Upper lobe of left lung (tissue), 6 donors: Measurements from ENCODE around the gene CDK10. TPM values are rescaled to one million over a fixed set of nuclear protein-coding genes. Genes with fewer than 3 reads are reported as not detected.
A peak's percentile ranks its signal among the peaks of the same experiment; 100 is the strongest.

Experiments used
- ATAC-seq, 2 donors: fragments of 200-7000 bp; cut with Tn5 transposase; one replicate each; pipeline ENCODE4 v1.9.1; 2022; ENCODE audit warnings: mild to moderate bottlenecking in 2 of 2, moderate library complexity in 2 of 2; ENCODE audit not compliant: low FRiP score in 2 of 2
- DNase-seq, 2 donors: peaks; one replicate each; pipeline ENCODE4 v3.0.0-alpha.2; 2019 to 2020
- H3K27ac ChIP-seq, 4 donors: fragments of 200-600 bp; sonication (generic); one replicate each; pipeline ENCODE4 v1.5.1; 2016 to 2019
- H3K27me3 ChIP-seq, 4 donors: fragments of 200-600 bp; sonication (generic); one replicate each; pipeline ENCODE4 v1.5.1; 2017 to 2019
- H3K36me3 ChIP-seq, 4 donors: fragments of 200-600 bp; sonication (generic); one replicate each; pipeline ENCODE4 v1.5.1; 2016 to 2019
- H3K4me1 ChIP-seq, 4 donors: fragments of 200-600 bp; sonication (generic); one replicate each; pipeline ENCODE4 v1.5.1; 2018 to 2019
- H3K4me3 ChIP-seq, 4 donors: fragments of 200-600 bp; sonication (generic); one replicate each; pipeline ENCODE4 v1.5.1; 2017 to 2019; ENCODE audit warnings: mild to moderate bottlenecking in 2 of 4, moderate library complexity in 1 of 4
- H3K9me3 ChIP-seq, 4 donors: fragments of 200-600 bp; sonication (generic); one replicate each; pipeline ENCODE4 v1.5.1; 2018 to 2019
- CTCF ChIP-seq, 6 experiments: fragments of 450-650 bp in 4 of 6; fragments of 200-600 bp in 2 of 6; sonication (generic) in 2 of 6; IDR thresholded peaks; one replicate each; pipeline ENCODE4 v1.5.1; 2016 to 2019; ENCODE audit warnings: antibody characterized with exemption in 6 of 6
- EP300 ChIP-seq, 4 donors: sonication (generic); formaldehyde crosslinking; IDR thresholded peaks; one replicate each; pipeline ENCODE4 v1.5.1; 2017; ENCODE audit warnings: antibody characterized with exemption in 4 of 4, control low read depth in 2 of 4
- POLR2A ChIP-seq, 4 donors: fragments of 450-650 bp; IDR thresholded peaks; one replicate each; pipeline ENCODE4 v1.5.1; 2016 to 2017; ENCODE audit warnings: antibody characterized with exemption in 4 of 4, mild to moderate bottlenecking in 2 of 4
- POLR2AphosphoS5 ChIP-seq, 2 donors: sonication (generic); formaldehyde crosslinking; IDR thresholded peaks; one replicate each; pipeline ENCODE4 v1.5.1; 2017; ENCODE audit warnings: antibody characterized with exemption in 2 of 2
- WGBS, 2 donors: methylation state at CpG; one replicate each; pipeline ENCODE4 v1.1.5; 2017 to 2018; 5-methylcytosine and 5-hydroxymethylcytosine counted together
- total RNA-seq, 6 donors: library from RNA; depleted of rRNA in 4 of 6; stranded (reverse); fragments of >200 nt in 4 of 6; gene quantifications; one replicate each; pipeline versions ENCODE4 v1.1.0 to v1.2.1, GENCODE V29; 2016 to 2021
- donor health status: DM: no; HTN: no; CAD: no; lungs with moderate emphysema.
- donor health status: DM: no; HTN: yes; CAD: no; lungs with severe emphysema.

The CDK10 gene
- total RNA-seq, 6 donors from 2014 or later, result 38.4 to 197 (median 85.3) TPM

GRCh38 chr16:89741342-89742014, 55.0 kb downstream of the CDK10 start:
- Histone ChIP-seq H3K27ac (peak overlapping the region in 1 of 4 donors; percentile 27), H3K9me3 (no peaks in the 10 kb centered on the region), H3K4me3 (no peak overlapping the region), H3K27me3 (no peaks in the 10 kb centered on the region), H3K36me3 (peaks cover 26 to 61% (median 53%) of the 10 kb centered on the region in 4 donors), H3K4me1 (no peaks in the 10 kb centered on the region)
- peak in 1 of 2 donors; percentile 8 for ATAC-seq
- 86 to 89% methylated on average over 7 to 11 of the region's 11 CpGs for WGBS, 2 donors
- TF ChIP-seq CTCF (IDR thresholded peaks at IDR 0.05), result no peak
- no peak for TF ChIP-seq POLR2AphosphoS5 (IDR thresholded peaks at IDR 0.05)
- TF ChIP-seq POLR2A (IDR thresholded peaks at IDR 0.05), result no peak
- TF ChIP-seq EP300 (IDR thresholded peaks at IDR 0.05), result no peak
- DNase-seq, result no peak

GRCh38 chr16:89742948-89743347, 56.5 kb downstream of the CDK10 start:
- Histone ChIP-seq H3K9me3 (no peaks in the 10 kb centered on the region), H3K4me1 (no peaks in the 10 kb centered on the region), H3K27ac (no peak overlapping the region), H3K27me3 (no peaks in the 10 kb centered on the region), H3K4me3 (no peak overlapping the region), H3K36me3 (peaks cover 16 to 58% (median 40%) of the 10 kb centered on the region in 4 donors)
- 88 to 91% methylated on average over 4 of the region's 4 CpGs for WGBS, 2 donors
- ATAC-seq, result no peak
- DNase-seq, result no peak
- TF ChIP-seq POLR2A (IDR thresholded peaks at IDR 0.05) (no peak), EP300 (IDR thresholded peaks at IDR 0.05) (no peak), POLR2AphosphoS5 (IDR thresholded peaks at IDR 0.05) (no peak), CTCF (IDR thresholded peaks at IDR 0.05) (no peak)

- H3K36me3 ChIP-seq, result peaks cover 0 to 45% (median 24%) of the 10 kb centered on the region in 4 donors
Observed at GRCh38 chr16:89744813-89745212, 58.3 kb downstream of the CDK10 start.

More at GRCh38 chr16:89744813-89745212, 58.3 kb downstream of the CDK10 start:
- no peak overlapping the region for H3K27ac ChIP-seq
- peaks cover 0 to 2% (median 0%) of the 10 kb centered on the region in 4 donors for H3K4me1 ChIP-seq
- TF ChIP-seq POLR2AphosphoS5 (IDR thresholded peaks at IDR 0.05), result no peak
- no peak for TF ChIP-seq CTCF (IDR thresholded peaks at IDR 0.05)
- TF ChIP-seq POLR2A (IDR thresholded peaks at IDR 0.05), result no peak
- TF ChIP-seq EP300 (IDR thresholded peaks at IDR 0.05), result no peak
- 94 to 97% methylated on average over 12 to 16 of the region's 16 CpGs for whole genome bisulfite sequencing, 2 donors
- H3K27me3 ChIP-seq, result no peaks in the 10 kb centered on the region
- ATAC-seq (peak in 1 of 2 donors; percentile 3), DNase-seq (no peak)
- no peaks in the 10 kb centered on the region for H3K9me3 ChIP-seq
- H3K4me3 ChIP-seq, result no peak overlapping the region

Other genes with a start within 250 kb of the CDK10 start
- gene ANKRD11, start 196.1 kb upstream of the CDK10 start, total RNA-seq, result 100 to 1,000 TPM in 5 of 6 donors, 10 to 100 TPM in 1; 92.4 to 313 (median 134) TPM
- gene SPG7, start 178.3 kb upstream of the CDK10 start, total RNA-seq, result 100 to 1,000 TPM in 4 of 6 donors, 10 to 100 TPM in 2; 72.6 to 419 (median 111) TPM
- 1,000 to 10,000 TPM; 1,332 to 3,837 (median 2,323) TPM for gene RPL13, start 126.0 kb upstream of the CDK10 start, total RNA-seq
- 10 to 100 TPM in 1 of 6 donors, 1 to 10 TPM in 3, not detected in 2; 1.4 to 14.7 (median 3.6) TPM for gene CPNE7, start 110.9 kb upstream of the CDK10 start, total RNA-seq
- 1 to 10 TPM in 3 of 6 donors, not detected in 3; 1.2 to 2.7 (median 1.5) TPM for gene DPEP1, start 73.0 kb upstream of the CDK10 start, total RNA-seq
- 100 to 1,000 TPM in 1 of 6 donors, 10 to 100 TPM in 5; 51.4 to 117 (median 97.8) TPM for gene CHMP1A, start 29.0 kb upstream of the CDK10 start, total RNA-seq
- gene SPATA33, start 28.9 kb upstream of the CDK10 start, total RNA-seq, result 10 to 100 TPM in 3 of 6 donors, 1 to 10 TPM in 3; 5.8 to 22.0 (median 8.8) TPM
- gene SPATA2L, start 15.0 kb downstream of the CDK10 start, total RNA-seq, result 10 to 100 TPM; 11.5 to 49.3 (median 26.5) TPM
- gene VPS9D1, start 34.2 kb downstream of the CDK10 start, total RNA-seq, result 10 to 100 TPM in 5 of 6 donors, 1 to 10 TPM in 1; 7.4 to 45.1 (median 20.2) TPM
- 100 to 1,000 TPM in 1 of 6 donors, 10 to 100 TPM in 5; 28.6 to 172 (median 39.0) TPM for gene ZNF276, start 34.8 kb downstream of the CDK10 start, total RNA-seq
- gene FANCA, start 130.0 kb downstream of the CDK10 start, total RNA-seq, result 10 to 100 TPM in 4 of 6 donors, 1 to 10 TPM in 2; 5.5 to 25.1 (median 12.1) TPM
- 10 to 100 TPM in 4 of 6 donors, 1 to 10 TPM in 2; 6.1 to 52.4 (median 14.7) TPM for gene SPIRE2, start 141.8 kb downstream of the CDK10 start, total RNA-seq
- gene TCF25, start 186.9 kb downstream of the CDK10 start, total RNA-seq, result 1,000 to 10,000 TPM in 1 of 6 donors, 100 to 1,000 TPM in 5; 132 to 1,060 (median 211) TPM
- gene MC1R, start 232.2 kb downstream of the CDK10 start, total RNA-seq, result 10 to 100 TPM in 2 of 6 donors, 1 to 10 TPM in 4; 4.9 to 44.0 (median 7.0) TPM
- 1 to 10 TPM in 3 of 6 donors, under 1 TPM in 2, not detected in 1; 0.33 to 9.2 (median 2.1) TPM for gene TUBB3, start 236.7 kb downstream of the CDK10 start, total RNA-seq